ENCODE results near the gene TRIM52.

The TRIM52 gene

GRCh38 chr5:181235323-181235688, 25.6 kb downstream of the TRIM52 start:
- H3K27ac ChIP-seq, result no peak overlapping the region
- no peak overlapping the region for H3K4me3 ChIP-seq
- no peak for DNase-seq (ENCODE audit: low spot score)
- TF ChIP-seq, protein P1, sequence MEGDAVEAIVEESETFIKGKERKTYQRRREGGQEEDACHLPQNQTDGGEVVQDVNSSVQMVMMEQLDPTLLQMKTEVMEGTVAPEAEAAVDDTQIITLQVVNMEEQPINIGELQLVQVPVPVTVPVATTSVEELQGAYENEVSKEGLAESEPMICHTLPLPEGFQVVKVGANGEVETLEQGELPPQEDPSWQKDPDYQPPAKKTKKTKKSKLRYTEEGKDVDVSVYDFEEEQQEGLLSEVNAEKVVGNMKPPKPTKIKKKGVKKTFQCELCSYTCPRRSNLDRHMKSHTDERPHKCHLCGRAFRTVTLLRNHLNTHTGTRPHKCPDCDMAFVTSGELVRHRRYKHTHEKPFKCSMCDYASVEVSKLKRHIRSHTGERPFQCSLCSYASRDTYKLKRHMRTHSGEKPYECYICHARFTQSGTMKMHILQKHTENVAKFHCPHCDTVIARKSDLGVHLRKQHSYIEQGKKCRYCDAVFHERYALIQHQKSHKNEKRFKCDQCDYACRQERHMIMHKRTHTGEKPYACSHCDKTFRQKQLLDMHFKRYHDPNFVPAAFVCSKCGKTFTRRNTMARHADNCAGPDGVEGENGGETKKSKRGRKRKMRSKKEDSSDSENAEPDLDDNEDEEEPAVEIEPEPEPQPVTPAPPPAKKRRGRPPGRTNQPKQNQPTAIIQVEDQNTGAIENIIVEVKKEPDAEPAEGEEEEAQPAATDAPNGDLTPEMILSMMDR (IDR thresholded peaks at IDR 0.05), result no peak

GRCh38 chr5:181234455-181235306, 26.3 kb downstream of the TRIM52 start:
- TF ChIP-seq, protein P1 (IDR thresholded peaks at IDR 0.05), result no peak
- H3K27ac ChIP-seq, result no peak overlapping the region
- H3K4me3 ChIP-seq, result no peak overlapping the region
- no peak for DNase-seq (ENCODE audit: low spot score)

DNA sequence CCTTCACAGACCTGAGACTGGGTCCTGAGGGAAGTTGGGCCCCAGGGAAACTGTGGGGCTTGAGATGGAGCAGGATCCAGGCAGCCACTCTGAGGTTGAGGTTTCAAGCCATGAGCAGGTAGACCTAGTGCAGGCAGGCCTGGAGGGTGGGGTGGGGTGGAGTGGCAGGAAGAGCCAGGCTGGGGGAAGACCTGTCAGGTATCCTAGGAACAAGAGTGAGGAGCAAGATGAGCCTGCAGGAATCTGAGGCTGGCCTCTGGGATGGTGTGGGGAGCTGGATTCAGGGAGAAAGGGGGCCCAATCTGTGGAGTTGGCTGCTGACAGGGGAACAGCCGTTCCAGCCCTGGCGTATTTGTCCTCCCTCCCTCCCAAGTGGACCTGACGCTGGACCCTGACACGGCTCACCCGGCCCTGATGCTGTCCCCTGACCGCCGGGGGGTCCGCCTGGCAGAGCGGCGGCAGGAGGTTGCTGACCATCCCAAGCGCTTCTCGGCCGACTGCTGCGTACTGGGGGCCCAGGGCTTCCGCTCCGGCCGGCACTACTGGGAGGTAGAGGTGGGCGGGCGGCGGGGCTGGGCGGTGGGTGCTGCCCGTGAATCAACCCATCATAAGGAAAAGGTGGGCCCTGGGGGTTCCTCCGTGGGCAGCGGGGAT, 27.0 kb downstream of the TRIM52 start:
- TF ChIP-seq, protein P1 (IDR thresholded peaks at IDR 0.05), result no peak
- no peak for DNase-seq (ENCODE audit: low spot score)
- no peak overlapping the region for H3K27ac ChIP-seq

DNA sequence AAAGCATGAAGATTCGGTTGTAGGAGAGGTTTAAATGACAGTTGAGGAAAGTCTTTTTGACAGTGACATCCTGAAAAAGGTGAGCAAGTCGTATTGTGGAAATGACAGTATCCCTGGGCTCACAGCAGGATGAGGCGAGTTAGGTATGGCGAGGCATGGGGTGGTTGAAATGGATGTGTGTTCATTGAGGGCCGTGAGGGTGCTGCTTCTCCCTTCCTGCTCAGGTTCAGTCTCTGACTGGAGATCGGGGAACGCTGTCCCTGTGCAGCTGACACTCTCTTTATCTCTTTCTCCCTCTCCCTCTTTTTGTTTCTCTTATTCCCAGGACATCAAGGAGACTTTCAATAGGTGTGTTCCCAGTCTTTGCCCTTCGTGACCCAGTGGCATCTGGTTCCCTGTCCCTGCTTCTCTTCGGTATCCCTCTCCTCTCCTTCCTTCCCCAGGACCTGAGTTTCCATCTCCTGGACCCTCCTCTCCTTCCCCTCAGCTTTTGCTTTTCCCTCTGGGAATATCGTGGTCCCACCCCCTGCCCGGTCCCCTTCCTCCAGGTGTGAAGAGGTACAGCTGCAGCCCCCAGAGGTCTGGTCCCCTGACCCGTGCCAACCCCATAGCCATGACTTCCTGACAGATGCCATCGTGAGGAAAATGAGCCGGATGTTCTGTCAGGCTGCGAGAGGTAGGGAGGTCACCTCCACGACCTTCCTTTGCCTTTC, 27.7 kb downstream of the TRIM52 start:
- no peak for DNase-seq (ENCODE audit: low spot score)
- TF ChIP-seq, protein P1 (IDR thresholded peaks at IDR 0.05), result no peak
- Histone ChIP-seq H3K27ac (no peak overlapping the region), H3K4me3 (no peak overlapping the region)

More for the DNA sequence above, 27.0 kb downstream of the TRIM52 start:
- no peak overlapping the region for H3K4me3 ChIP-seq

- Histone ChIP-seq H3K27ac (no peak overlapping the region), H3K4me3 (no peak overlapping the region)
- TF ChIP-seq, protein P1 (IDR thresholded peaks at IDR 0.05), result no peak
- no peak for DNase-seq (ENCODE audit: low spot score)
Measured at GRCh38 chr5:181232593-181232992, 28.4 kb downstream of the TRIM52 start.

- Histone ChIP-seq H3K4me3 (no peak overlapping the region), H3K27ac (no peak overlapping the region)
- no peak for DNase-seq (ENCODE audit: low spot score)
- TF ChIP-seq, protein P1 (IDR thresholded peaks at IDR 0.05), result no peak
Measured at GRCh38 chr5:181231432-181231831, 29.5 kb downstream of the TRIM52 start.

Data from coronary artery (tissue), 2 donors.